HS-27A (cell line): ENCODE results near the gene C7.
"Not testable (repeated sequence)": the region's sequence is repeated elsewhere in the genome, so short reads cannot be mapped to it uniquely, and the experiment has no call there.

Source experiments
- DNase-seq: peaks from one replicate; pipeline ENCODE4 v3.0.0-alpha.2; 2012; ENCODE audit warnings: low read depth, missing footprints

The C7 gene

DNA sequence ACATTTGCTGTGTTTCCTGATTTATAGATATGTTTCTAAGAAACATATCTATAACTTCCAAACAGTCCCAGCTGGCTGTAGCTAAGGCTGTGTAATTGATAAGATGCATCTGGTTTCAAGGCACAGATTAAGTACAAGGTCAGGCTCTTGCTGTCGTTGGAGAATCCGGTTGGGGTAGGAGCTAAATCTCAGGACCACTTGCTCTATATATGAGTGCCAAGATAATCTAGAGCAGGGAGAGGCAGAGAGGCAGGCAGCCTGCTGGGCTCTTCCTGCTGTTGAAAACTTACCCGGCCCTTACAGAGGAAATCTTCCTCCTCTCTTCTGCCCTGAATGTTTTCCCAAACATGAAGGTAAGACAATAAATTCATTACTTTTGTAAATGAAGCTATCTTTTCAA lies at the start of gene C7:
C7 (plus strand) TSS at position 234 of the 400 bp plus-strand sequence; CDS start at position 348, 114 bp downstream.
- no peak for DNase-seq

DNA sequence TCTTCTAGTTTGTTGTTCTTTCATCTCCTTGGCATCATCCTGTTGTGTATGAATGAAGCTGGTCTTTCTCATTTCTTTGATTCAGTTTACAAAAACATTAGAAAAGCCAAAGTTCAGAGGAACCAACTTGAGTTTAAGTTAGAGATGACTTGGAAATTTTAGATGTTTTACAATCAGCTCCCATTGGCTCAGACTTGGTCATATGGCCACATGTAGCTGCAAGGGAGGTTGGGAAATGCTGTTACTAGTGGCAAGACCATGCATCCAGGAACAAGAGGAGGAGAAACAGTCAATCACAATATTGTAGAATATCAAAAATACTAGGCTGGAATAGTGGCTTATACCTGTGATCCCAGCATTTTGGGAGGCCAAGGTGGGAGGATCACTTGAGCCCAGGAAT lies 48.6 kb upstream of the C7 start:
- no peak for DNase-seq

DNA sequence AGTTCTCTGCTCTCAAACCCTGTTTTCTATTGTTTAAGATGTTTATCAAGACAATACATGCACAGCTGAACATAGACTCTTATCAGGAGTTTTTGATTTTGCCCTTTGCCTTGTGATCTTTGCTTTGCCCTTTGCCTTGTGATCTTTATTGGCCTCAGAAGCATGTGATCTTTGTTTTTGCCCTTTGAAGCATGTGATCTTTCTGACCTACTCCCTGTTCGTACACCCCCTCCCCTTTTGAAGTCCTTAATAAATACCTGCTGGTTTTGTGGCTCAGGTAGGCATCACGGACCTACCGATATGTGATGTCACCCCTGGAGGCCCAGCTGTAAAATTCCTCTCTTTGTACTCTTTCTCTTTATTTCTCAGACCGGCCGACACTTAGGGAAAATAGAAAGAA lies 44.3 kb upstream of the C7 start:
- not testable (repeated sequence) for DNase-seq

DNA sequence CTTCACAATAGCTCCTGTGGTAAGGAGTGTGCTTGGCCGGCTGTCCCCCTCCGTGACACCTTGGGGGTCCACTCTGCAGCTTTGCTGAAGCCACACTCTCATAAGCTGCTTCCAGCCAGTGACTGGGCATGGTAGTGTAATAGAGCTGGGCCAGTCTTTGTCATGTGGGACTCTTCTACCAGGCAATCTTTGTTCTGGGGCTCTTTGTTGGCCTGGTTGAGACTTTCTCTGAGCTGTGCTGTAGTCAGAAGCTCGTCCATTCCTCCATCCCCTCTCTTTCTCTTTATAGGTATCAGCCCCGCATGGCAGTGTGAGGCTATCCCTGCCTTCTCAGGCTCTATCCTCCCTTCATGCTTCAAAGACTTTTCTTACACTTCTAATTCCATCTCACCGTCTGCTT lies 42.5 kb upstream of the C7 start:
- DNase-seq = no peak

DNA sequence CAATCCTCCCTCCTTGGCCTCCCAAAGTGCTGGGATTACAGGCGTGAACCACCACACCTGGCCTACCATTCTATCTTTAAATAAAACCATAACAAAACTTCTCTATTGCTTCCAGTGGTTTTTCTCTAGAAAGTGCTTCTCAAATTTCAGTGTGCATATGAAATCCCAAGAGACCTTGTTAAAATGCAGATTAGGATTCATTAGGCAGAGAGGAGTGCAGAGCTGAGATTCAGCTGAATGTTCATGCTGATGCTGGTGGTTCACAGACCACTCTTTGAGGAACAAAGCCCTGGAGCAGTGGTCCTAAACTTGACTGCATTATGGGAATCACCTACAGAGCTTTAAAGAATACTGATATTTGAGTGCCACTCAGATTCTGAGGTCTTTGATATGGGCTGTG lies 39.9 kb upstream of the C7 start:
- DNase-seq = no peak

DNA sequence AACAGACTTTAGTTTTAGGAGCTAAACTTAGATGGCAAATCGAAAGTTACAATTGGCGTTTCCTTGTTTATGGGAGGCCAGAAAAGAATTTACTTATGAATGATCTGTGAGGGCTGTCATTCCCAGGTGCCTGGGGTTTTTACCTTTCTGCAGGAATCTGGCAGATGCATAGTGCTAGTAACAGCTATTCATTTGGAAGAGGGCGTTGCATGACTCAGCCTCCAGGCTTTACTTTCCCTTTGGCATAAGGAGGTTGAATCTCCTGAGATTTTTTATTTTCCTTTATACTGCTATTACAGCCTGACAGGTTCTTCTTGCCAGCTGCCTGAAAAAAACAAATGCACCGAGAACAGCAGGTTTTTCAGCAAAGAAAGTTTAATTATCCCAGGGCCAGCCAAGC lies 38.1 kb upstream of the C7 start:
- no peak for DNase-seq

DNA sequence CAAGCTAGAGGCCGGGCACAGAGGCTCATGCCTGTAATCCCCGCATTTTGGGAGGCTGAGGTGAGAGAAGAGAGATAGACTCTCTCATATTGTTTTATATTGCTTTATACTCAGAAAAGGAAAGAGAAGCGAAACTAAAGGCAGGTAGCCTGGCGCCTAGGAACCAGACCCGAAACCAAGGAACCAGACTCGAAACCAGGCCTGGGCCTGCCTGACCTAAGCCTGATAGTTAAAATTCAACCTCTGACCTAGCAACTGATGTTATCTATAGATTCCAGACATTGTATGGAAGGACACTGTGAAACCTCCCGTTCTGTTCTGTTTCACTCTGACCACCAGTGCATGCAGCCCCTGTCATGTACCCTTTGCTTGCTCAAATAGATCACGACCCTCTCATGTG lies 37.0 kb upstream of the C7 start:
- DNase-seq = not testable (repeated sequence)

DNA sequence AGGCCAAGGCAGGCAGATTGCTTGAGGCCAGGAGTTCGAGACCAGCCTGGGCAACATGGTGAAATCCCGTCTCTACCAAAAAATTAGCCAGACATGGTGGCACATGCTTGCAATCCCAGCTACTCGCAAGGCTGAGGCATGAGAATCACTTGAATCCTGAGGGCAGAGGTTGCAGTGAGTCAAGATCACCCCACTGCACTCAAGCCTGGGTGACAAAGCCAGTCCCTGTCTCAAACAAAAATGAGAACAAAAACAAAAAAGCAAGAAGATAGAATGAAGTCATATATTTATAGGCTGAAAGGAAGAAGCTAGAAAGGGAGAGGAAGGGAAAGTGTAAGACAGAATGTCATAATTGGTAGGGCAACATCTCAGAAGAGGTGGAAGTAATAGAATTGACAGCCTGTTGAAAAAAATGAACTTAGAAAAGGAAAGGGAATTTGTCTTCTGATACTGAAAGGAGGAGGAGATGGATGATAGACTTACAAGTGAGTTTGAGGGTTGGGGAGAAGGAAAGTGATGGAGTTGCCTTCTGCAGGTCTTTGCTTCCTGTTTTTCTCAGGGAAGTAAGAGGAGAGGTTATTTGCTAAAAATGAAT lies 35.9 kb upstream of the C7 start:
- DNase-seq = no peak

DNA sequence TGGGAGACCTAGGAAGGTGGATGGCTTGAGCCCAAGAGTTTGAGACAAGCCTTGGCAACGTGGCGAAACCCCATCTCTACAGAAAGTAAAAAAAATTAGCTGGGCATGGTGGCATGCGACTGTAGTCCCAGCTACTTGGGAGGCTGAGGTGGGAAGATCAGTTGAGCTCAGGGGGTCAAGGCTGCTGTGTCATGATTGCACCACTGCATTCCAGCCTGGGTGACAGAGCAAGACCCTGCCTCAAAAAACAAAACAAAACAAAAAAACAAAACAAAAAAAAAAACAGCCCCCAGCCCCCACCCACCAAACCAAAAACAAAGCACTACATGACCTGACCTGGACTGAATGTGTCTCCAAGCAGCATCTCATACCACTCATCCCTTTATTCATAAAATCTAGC lies 33.3 kb upstream of the C7 start:
- DNase-seq = no peak

DNA sequence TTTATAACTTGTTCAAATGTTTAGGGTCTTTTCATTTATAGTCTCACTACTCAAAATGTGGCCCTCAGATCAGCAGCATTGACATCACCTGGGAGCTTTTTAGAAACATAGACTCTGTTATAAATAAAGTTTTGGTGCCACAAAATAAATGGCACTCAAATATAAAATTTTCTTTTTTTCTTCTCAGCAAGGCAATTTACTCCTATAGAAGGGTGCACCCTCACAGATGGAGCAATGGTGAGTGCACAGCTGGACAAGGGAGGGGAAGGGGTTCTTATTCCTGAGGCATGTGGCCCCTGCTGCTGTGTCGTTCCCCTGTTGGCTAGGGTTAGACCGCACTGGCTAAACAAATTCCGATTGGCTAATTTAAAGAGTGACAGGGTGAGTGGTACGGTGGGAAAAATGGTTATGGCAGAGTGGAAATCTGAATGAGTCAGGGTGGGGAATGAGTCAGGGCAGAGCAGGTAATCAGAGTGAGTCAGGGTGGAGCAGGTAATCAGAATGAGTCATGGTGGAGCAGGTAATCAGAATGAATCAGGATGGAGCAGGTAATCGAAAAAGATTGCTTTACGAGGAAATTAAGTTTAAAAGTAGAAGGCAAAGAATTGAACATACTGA lies 31.8 kb upstream of the C7 start:
- no peak for DNase-seq

DNA sequence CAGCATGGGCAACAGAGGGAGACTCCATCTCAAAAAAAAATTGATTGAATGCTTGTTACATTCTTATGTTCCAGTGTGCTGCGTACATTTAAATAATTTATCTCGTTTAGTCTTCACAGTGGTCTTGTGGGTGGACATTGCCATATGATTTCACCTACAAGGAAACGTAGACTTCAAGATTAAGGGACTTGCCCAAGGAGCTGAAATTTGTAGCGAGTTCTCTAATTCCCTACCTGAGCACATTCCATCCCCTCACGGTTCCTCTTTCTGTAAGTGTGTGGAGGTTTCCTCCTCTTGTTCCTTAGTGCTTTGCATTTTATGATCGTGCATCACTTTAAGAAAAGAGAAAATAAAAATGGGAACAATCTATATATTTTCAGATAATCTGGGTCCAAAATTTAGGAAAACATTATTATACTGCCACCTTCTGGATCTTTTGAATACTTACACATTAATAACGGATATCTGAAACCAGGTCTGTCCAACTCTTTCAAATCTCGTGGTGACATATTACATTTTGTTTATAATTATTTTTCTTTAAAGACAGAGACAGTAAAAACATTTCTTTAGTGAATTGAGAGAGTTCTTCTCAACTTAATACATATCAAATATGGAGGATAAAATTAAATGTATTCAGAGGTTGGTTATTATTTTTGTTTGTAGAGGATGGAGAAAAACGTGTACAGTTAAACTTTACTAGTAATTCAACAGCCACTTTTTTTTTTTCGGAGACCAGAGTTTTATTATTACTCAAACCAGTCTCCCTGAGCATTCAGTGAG lies 29.9 kb upstream of the C7 start:
- peak; percentile 8 for DNase-seq

DNA sequence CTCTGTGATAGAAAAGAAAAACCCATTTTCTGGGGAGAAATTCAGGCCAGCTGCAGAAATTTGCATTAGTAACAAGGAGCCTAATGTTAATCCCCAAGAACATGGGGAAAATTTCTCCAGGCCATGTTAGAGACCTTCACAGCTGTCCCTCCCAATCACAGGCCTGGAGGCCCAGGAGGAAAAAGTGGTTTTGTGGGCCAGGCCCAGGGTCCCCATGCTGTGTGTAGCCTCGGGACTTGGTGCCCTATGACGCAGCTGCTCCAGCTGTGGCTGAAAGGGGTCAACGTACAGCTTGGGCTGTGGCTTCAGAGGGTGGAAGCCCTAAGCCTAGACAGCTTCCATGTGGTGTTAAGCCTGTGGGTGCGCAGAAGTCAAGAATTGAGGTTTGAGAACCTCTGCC lies 27.0 kb upstream of the C7 start:
- DNase-seq = no peak

DNA sequence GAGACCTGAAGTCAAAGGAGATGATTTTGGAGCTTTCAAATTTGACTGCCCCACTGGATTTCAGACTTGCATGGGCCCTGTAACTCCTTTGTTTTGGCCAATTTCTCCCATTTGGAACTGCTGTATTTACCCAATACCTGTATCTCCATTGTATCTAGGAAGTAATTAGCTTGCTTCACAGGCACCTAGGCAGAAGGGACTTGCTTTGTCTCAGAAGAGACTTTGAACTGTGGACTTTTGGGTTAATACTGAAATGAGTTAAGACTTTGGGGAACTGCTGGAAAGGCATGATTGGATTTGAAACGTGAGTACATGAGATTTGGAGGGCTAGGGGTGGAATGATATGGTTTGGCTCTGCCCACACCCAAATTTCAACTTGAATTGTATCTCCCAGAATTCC lies 26.2 kb upstream of the C7 start:
- DNase-seq = not testable (repeated sequence)

DNA sequence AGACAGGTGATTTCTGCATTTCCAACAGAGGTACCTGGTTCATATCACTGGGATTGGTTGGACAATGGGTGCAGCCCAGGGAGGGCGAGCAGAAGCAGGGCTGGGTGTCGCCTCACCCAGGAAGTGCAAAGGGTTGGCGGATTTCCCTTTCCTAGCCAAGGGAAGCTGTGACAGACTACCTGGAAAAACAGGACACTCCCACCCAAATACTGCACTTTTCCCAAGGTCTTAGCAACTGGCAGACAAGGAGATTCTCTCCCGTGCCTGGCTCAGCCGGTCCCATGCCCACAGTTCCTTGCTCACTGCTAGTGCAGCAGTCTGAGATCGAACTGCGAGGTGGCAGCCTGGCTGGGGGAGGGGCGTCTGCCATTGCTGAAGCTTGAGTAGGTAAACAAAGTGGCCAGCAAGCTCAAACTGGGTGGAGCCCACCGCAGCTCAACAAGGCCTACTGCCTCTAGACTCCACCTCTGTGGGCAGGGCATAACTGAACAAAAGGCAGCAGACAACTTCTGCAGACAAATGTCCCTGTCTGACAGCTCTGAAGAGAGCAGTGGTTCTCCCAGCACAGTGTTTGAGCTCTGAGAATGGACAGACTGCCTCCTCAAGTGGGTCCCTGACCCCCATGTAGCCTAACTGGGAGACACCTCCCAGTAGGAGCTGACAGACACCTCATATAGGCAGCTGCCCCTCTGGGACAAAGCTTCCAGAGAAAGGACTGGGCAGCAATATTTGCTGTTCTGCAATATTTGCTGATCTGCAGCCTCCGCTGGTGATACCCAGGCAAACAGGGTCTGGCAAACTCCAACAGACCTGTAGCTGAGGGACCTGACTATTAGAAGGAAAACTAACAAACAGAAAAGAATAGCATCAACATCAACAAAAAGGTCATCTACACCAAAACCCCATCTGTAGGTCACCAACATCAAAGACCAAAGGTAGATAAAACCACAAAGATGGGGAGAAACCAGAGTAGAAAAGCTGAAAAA lies 13.6 kb upstream of the C7 start:
- not testable (repeated sequence) for DNase-seq

DNA sequence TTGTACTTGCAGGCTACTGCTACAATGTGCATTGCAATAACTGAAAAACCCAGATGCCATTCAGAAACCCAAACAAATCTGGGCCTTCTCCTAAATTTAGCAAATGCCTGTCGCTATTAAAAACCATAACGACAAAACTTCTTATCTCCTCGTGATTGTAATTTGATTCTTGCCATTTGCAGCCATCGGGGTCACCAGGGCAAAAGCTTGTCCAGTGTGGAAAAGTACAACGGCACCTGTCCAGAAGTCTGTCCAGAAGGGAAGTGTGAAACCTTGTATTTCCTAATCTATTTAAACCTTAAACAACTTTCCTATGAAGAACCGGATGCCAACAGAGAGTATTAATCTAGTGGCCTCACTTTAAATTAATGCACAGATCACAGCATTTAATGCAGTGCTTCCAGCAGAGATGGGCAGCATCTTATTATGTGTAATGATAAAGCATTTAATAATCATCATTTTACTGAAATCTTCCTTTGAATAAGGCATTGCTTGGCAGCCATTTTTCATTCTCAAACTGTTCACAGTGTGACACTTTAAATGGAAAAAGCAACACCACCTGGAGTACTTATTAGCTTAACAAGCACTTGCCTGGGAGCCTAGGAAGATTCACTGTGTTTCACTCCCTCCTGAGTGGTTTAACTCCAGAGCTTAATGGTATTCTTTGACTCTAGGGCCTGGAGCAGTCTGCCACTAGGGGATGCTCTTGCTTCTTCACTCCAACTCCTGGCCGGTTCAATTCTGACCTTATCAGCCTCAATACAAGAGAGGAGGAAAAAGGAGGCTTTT lies 4.9 kb upstream of the C7 start:
- peak; percentile 47 for DNase-seq

DNA sequence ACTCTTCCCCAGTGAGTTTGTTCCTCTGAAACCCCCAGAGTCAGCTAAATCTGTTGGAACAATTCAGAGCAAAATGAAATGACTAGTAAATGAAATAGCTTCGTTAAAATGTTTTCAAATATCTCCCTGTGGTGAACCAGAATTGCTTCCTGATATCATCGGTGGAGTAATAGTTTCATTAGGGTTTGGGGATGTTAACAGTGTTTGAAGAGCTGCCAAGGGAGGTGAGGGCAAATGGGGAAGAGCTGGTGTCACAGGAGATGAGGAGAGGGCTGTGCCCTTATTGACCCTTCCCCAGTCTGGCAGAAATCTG lies 4.3 kb upstream of the C7 start:
- no peak for DNase-seq

DNA sequence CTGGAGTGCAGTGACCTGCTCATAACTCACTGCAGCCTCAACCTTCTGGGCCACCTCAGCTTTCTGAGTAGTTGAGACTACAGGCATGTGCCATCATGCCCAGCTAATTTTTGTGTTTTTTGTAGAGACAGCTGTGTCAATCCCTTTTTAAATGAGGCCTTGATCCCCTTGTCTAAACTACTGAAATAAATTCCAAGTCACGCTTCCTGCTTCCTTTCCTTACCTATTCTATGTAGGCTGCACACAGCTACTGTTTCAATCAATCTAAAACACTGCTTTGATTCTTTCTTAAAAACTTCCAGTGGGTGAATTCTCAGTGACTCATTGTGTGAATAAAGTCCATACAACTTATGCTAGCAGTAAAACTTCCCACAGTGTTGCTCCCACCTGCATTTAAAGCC lies 2.9 kb upstream of the C7 start:
- DNase-seq = no peak

DNA sequence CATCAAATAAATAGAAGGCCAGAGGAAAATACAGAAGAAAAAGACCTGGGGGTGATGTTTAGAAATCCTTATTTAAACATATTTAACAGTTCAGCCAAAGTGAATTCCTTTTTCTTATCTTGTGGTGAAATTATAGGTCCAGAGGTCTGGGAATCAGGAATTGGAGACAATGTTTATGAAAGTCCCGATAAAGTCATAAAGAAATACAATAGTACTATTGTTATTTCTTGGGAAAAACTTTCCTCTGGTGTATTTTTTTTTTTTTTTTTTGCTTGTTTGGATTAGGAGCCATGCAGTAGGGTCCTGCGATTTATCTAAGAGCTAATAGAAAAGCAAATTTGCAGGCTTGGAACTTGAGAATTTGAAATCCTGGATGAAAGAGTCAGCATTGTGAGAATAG lies 426 bp downstream of the C7 start:
- no peak for DNase-seq

DNA sequence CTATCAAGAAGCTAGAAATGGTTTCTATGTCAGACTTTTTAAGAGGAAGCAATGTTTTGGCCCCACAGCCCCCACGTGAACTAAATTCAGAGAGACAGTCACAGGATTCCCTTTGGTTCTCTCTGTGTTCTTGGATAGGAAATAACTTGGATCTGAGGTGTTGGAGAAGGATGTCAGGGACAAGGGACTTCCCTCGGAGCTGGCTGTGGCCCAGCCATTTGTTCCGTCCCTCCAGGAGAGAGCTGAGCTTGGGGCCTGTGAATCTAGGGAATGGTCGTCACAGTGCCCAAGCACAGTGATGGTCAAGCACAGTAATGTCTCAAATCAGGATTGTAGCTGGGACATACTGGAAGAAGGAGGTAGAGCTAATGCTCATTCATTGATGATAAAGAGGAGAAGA lies 2.0 kb downstream of the C7 start:
- DNase-seq = no peak

DNA sequence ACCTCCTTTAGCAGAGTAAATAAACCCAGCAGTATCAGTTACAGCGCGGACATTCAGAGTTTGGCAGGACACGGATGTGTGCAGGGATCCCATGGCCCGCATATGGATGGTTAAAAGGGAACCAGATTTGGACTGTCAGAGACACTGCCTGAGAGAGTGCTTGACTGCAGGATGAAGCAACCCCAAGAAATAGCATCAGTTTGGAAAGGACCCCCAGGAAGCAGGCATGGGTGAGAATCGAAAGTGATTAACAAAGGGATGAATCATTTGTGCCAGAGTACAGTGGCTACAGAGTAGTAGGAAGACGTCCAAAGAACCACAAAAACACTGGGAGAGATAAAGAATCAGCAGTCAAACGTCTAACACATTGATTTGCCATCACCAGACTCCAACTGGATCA lies 5.5 kb downstream of the C7 start:
- DNase-seq = no peak

DNA sequence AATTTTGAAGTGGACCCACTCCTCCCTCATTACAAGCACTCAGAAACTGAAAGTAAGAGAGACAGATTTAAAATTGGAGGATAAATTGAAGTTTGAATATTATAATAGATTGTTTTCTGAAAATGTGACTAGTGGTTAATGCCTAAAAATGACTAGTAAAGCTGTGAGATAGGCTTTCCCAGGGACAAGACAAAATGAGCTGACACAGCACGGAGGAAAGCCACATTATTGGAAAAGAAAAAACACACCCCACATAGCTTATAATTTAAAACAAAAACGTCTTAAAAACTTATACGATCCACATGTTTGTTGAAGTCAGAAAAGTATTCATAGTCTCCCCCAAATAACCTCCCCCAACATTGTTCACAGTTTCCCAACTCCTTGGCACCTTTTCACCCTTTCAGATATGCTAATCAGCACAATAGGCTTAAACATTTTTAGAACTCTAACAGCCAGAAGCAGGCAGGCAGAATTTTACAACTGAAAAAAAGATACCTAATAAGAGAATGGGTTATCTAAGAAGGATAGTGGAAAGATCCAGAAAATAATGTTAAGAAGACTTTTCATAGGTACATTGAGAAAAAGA lies 6.1 kb downstream of the C7 start:
- no peak for DNase-seq
